GM12874 (cell line): ENCODE measurements around the gene CYP24A1.

ENCODE experiments used
- TF ChIP-seq, protein P1 (sequence below): IDR thresholded peaks from 2 replicates; pipeline ENCODE4 v1.5.1; 2011; ENCODE audit warnings: low read depth, mild to moderate bottlenecking, control low read depth, low read length, moderate library complexity; ENCODE audit not compliant: insufficient read depth

Gene CYP24A1

DNA sequence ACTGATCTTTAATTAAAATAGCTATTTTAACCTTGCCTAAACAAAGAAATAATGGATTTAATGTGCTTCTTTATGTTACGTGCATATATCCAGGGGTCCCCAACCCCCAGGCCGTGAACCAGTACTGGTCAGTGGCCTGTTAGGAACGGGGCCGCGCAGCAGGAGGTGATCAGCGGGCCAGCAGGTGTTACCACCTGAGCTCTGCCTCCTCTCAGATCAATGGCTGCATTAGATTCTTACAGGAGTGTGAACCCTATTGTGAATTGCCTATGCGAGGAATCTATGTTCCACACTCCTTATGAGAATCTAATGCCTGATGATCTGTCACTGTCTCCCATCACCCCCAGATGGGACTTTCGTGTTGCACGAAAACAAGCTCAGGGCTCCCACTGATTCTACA, 8.8 kb downstream of the CYP24A1 start:
- TF ChIP-seq, protein P1, sequence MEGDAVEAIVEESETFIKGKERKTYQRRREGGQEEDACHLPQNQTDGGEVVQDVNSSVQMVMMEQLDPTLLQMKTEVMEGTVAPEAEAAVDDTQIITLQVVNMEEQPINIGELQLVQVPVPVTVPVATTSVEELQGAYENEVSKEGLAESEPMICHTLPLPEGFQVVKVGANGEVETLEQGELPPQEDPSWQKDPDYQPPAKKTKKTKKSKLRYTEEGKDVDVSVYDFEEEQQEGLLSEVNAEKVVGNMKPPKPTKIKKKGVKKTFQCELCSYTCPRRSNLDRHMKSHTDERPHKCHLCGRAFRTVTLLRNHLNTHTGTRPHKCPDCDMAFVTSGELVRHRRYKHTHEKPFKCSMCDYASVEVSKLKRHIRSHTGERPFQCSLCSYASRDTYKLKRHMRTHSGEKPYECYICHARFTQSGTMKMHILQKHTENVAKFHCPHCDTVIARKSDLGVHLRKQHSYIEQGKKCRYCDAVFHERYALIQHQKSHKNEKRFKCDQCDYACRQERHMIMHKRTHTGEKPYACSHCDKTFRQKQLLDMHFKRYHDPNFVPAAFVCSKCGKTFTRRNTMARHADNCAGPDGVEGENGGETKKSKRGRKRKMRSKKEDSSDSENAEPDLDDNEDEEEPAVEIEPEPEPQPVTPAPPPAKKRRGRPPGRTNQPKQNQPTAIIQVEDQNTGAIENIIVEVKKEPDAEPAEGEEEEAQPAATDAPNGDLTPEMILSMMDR, result no peak

DNA sequence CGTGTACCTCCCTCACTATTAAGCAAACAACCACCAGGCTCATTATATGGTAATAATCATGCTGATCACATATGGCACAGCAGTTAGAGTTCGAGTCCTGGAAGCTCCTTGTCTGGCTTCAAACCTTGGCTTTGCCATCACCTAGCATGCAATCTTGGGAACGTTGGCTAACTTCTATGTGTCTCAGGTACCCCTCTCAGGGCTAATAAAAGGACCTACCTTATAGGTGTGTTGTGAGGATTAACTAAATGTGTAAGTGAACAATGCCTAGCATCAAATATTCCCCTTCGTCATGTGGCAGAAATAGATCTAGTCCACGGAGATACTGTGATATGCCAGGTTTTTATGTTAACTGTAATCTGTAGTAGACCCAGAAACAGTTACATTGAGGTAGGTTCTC, 10.4 kb downstream of the CYP24A1 start:
- TF ChIP-seq, protein P1, result no peak

DNA sequence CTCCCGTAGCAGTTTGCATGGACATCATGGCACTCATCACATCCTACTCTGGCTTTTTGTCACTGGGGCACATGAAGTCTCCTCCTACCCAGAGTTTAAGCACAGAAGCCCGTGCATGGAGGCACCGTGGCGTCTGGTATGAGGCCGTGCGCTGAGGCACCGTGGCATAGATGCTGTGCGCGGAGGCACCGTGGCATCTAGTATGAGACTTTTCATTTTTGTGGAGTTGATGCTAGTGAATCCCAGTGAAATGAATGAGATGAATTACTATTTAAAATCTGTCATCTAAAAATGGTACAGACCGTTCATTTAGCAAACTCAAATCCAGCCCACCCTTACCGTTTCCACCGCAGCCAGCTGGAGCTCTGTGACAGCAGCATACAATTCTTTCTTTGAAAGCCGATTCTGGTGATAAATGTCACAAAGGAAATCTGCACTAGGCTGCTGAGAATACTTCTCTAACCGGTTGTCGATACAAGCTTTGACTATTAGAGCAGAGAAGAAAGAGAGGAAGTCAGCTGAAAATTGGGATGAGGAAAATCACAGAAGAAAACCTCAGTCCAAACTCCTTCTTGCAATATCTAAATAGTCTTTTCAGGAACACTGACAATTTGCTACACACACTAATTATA, 11.3 kb downstream of the CYP24A1 start:
- TF ChIP-seq, protein P1, result no peak

DNA sequence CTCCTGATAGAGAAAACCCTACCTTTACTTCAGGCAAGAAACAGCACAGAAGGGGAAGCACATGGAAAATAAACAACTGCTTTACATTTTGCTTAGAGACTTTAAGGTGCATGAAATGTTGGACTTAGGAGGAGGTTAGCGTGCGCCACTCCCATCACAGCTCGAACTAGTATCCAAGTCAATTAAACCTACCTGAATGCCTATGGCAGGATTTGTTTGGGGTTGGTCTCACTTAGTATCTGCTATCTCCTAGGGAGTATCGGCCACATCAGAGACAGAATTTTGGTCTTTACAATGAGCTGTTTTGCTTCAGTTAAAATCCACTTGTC, 12.0 kb downstream of the CYP24A1 start:
- TF ChIP-seq, protein P1, result no peak

DNA sequence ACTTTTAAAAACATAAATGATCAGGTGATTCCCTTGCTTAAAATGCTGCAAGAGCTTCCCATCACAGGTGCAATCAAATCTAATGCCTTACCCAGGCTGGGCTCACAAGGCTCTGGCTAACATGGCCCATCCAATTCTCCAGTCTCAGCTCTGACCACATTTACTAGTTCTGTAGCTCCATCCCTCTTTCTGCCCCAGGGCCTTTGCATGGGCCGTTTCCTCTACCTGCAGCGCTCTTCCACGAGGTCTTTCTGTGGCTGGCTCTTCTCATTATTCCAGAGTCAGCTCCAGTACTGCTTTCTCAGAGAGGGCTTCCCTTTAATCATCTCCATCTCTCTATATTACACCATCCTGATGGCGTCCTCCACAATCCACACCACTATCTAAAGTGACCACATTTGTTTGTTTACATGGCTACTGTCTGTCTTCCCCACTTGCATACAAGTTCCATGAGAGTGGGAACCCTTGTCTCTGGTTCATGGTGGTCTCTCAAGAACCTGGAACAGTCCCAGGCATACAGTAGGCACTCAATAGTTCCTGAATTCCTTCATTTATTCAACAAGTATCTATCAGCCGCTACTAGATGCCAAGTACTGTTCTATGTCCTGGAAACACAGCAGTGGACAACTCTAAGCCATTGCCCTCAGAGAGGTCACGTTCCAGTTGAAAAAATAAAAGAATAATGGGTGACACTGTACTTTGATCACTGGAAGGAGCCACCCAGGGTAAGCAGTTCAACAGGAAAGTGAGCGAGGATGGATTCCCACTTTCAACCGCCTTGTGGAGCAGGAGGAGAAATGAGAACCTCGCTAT, 12.6 kb downstream of the CYP24A1 start:
- TF ChIP-seq, protein P1, result no peak

DNA sequence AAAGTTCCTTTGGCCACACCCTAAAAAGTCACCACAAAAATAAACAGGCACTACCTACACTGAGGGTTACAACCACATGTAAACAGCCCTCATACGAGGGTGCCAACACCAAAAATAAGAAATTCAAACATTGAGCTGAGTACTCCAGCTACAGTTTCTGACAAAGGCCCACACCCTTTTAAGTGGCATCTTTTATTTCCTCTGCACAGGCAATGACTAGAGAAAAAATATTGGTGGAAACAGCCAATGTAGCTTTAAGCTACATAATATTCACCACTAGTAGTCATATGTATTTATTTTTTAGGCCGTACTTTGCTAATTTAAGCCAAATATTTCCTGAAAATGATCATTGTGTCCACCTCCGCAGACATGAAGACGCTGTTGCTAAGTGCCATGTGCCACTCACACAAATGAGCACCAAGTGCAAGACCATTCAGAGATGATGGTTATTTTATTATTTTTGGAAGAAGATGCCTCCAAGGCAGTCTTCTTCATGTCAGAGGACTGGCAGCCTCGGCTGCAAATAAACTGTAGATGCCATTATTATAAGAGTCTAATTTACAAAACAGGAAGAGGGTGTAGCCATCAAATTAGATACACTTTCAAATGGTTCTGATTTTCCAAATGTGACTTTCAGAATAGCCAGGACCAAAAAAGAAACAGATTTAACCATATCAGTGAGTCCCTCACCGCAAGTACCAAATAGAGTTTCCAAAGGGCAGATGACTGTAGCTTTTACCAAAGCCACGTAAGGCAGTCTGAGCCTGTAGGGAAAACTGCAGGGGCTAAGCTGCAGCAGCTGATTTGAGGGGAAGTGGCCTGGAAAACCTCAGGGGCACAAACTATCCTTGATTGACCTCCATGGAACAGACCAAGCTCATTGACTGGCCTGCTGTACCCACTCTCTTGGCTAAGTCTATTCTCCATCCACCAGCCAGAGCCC, 13.4 kb downstream of the CYP24A1 start:
- TF ChIP-seq, protein P1, result no peak

DNA sequence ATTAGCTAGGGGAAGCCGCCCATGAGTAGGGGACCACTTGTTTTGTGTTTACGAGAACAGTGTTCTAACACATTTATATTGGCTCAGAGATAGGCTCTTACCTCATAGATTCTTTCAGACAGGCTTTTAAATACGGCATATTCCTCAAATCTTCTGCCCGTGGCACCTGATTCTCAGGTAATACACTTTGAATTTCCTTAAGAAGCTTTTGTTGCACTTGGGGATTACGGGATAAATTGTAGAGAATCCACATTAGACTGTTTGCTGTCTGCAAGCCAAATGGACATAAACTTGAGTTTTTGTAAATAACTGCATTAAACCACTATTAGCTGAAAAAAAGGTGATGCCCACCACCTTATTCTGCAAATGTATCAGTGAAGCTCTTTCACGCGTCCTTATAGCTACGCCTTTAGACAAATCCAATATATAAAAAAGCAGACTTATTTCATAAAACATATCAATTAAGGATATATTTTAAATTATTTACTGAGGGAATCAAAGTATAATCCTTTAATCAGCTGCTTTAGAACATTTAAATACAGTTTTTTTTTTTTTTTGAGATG, 14.8 kb downstream of the CYP24A1 start:
- TF ChIP-seq, protein P1, result no peak
